A673 (cell line): ENCODE results near the gene SMARCD3. TPM values are rescaled to one million over a fixed set of nuclear protein-coding genes. Genes with fewer than 3 reads are reported as not detected.

Source experiments
- BruUV-seq: library from RNA; stranded (reverse); fragments of 400-500 nt; replicated peaks from 2 replicates; lab custom pipeline; 2021; lab: Mats Ljungman, UMichigan
- CTCF ChIA-PET: fragments of 300-600 bp; sonication (Branson Sonifier 250); formaldehyde crosslinking; loops from one replicate; lab custom pipeline; 2022; ENCODE audit warnings: antibody characterized with exemption; lab: Charles Lee
- POLR2A ChIA-PET: fragments of 300-600 bp; sonication (Branson Sonifier 250); formaldehyde crosslinking; loops from one replicate; lab custom pipeline; 2022; ENCODE audit warnings: antibody characterized with exemption; ENCODE audit not compliant: low non-redundant PET; lab: Charles Lee
- DNase-seq: peaks from one replicate; pipeline ENCODE4 v3.0.0-alpha.2; 2015; ENCODE audit warnings: low spot score
- H3K27ac ChIP-seq: fragments of 200-600 bp; sonication (generic); 2 replicates; pipeline ENCODE4 v1.5.1; 2016; ENCODE audit warnings: mixed run types, low read depth, mild to moderate bottlenecking, mixed read lengths, antibody characterized with exemption, low read length; ENCODE audit not compliant: poor library complexity, severe bottlenecking
- H3K27me3 ChIP-seq: fragments of 200-600 bp; sonication (generic); replicated peaks from 2 replicates; pipeline ENCODE4 v1.6.1; 2017; ENCODE audit warnings: mixed run types, low read depth, mild to moderate bottlenecking, mixed read lengths, antibody characterized with exemption, low read length; ENCODE audit not compliant: insufficient read depth, poor library complexity
- H3K36me3 ChIP-seq: fragments of 200-600 bp; sonication (generic); 2 replicates; pipeline ENCODE4 v1.6.1; 2016; ENCODE audit warnings: mixed run types, mild to moderate bottlenecking, mixed read lengths, antibody characterized with exemption, low read length; ENCODE audit not compliant: insufficient read depth, poor library complexity, severe bottlenecking
- H3K4me1 ChIP-seq: fragments of 200-600 bp; sonication (generic); 2 replicates; pipeline ENCODE4 v1.6.1; 2017; ENCODE audit warnings: mixed run types, mild to moderate bottlenecking, mixed read lengths, antibody characterized with exemption, low read length; ENCODE audit not compliant: insufficient read depth, poor library complexity, severe bottlenecking
- H3K4me3 ChIP-seq: fragments of 200-600 bp; sonication (generic); 2 replicates; pipeline ENCODE4 v1.5.1; 2016; ENCODE audit warnings: low read depth, mixed run types, mild to moderate bottlenecking, mixed read lengths, low read length; ENCODE audit not compliant: poor library complexity, severe bottlenecking
- H3K9me3 ChIP-seq: fragments of 200-600 bp; sonication (generic); 2 replicates; pipeline ENCODE4 v1.6.1; 2016; ENCODE audit warnings: mixed run types, low read depth, mild to moderate bottlenecking, mixed read lengths, antibody characterized with exemption, low read length; ENCODE audit not compliant: poor library complexity, severe bottlenecking
- CTCF ChIP-seq: fragments of 300-800, 200-600 bp; sonication (generic); conservative IDR thresholded peaks from 2 replicates; pipeline ENCODE4 v1.5.1; 2017; ENCODE audit warnings: low read depth, mild to moderate bottlenecking, antibody characterized with exemption, low read length, moderate library complexity, mixed read lengths
- EZH2 ChIP-seq: fragments of 200-600 bp; sonication (generic); IDR thresholded peaks from 2 replicates; pipeline ENCODE4 v1.6.1; 2017; ENCODE audit warnings: borderline replicate concordance, low read depth, mild to moderate bottlenecking, mixed read lengths, antibody characterized with exemption, low read length; ENCODE audit not compliant: poor library complexity, severe bottlenecking
- intact Hi-C: fragments of 100-400 bp; cut with micrococcal nuclease; formaldehyde crosslinking; loops from one replicate; pipeline ENCODE4 v1.10.0; 2022; ENCODE audit not compliant: unreplicated experiment
- total RNA-seq: library from RNA; stranded (reverse); gene quantifications from 2 replicates; pipeline ENCODE4 v1.2.3, GENCODE V29; 2021

SMARCD3 gene
- total RNA-seq, 1 experiment from 2014 or later: 44.8 TPM

GRCh38 chr7:151201751-151202150 lies 46.7 kb downstream of the SMARCD3 start:
- CTCF ChIA-PET: no interaction called here
- POLR2A ChIA-PET: no interaction called here
- no peak for DNase-seq
- peaks cover 28% of the 10 kb centered on the region for H3K27me3 ChIP-seq
- no peaks in the 10 kb centered on the region for H3K36me3 ChIP-seq
- no peak overlapping the region for H3K4me3 ChIP-seq
- H3K27ac ChIP-seq: no peak overlapping the region
- TF ChIP-seq EZH2: no peak
- TF ChIP-seq CTCF: no peak
- intact Hi-C loops: no loop called here
- BruUV-seq: no TSS peak
- H3K9me3 ChIP-seq: no peaks in the 10 kb centered on the region
- peaks cover 5% of the 10 kb centered on the region for H3K4me1 ChIP-seq

- Histone ChIP-seq H3K36me3 (no peaks in the 10 kb centered on the region), H3K4me1 (peaks cover 5% of the 10 kb centered on the region), H3K27me3 (peaks cover 28% of the 10 kb centered on the region), H3K4me3 (no peak overlapping the region), H3K9me3 (no peaks in the 10 kb centered on the region), H3K27ac (no peak overlapping the region)
- no TSS peak for BruUV-seq
- intact Hi-C loops: no loop called here
- POLR2A ChIA-PET: no interaction called here
- CTCF ChIA-PET: no interaction called here
- no peak for DNase-seq
- no peak for TF ChIP-seq EZH2
- no peak for TF ChIP-seq CTCF
These were observed 47.1 kb downstream of the SMARCD3 start for GRCh38 chr7:151201344-151201743.

- ChIA-PET CTCF (no interaction called here), POLR2A (no interaction called here)
- no peak overlapping the region for H3K4me3 ChIP-seq
- TF ChIP-seq EZH2 (no peak), CTCF (no peak)
- no peaks in the 10 kb centered on the region for H3K9me3 ChIP-seq
- peaks cover 19% of the 10 kb centered on the region for H3K27me3 ChIP-seq
- H3K4me1 ChIP-seq: peaks cover 5% of the 10 kb centered on the region
- intact Hi-C loops: no loop called here
- no peak for DNase-seq
- no peaks in the 10 kb centered on the region for H3K36me3 ChIP-seq
- BruUV-seq: no TSS peak
- no peak overlapping the region for H3K27ac ChIP-seq
These were observed 49.3 kb downstream of the SMARCD3 start for GRCh38 chr7:151198945-151199848.
